Activated CD8-positive, alpha-beta T cell treated with anti-CD3 and anti-CD28 coated beads for 36 hours (primary cell): ENCODE measurements around the gene KCNJ6. TPM values are rescaled to one million over a fixed set of nuclear protein-coding genes. Genes with fewer than 3 reads are reported as not detected.
A peak's percentile ranks its signal among the peaks of the same experiment; 100 is the strongest.
"Not testable (repeated sequence)": the region's sequence is repeated elsewhere in the genome, so short reads cannot be mapped to it uniquely, and the experiment has no call there.

Source experiments
- ATAC-seq: fragments of 200-7000 bp; cut with Tn5 transposase; one replicate; pipeline ENCODE4 v1.10.0; 2021; ENCODE audit warnings: mild to moderate bottlenecking, moderate library complexity
- CTCF ChIA-PET: fragments of 350-600 bp; sonication (Branson Sonifier 250); formaldehyde crosslinking; loops from one replicate; lab custom pipeline; 2021; ENCODE audit warnings: antibody characterized with exemption; lab: Charles Lee
- POLR2A ChIA-PET: fragments of 350-600 bp; sonication (Branson Sonifier 250); formaldehyde crosslinking; loops from one replicate; lab custom pipeline; 2021; ENCODE audit warnings: antibody characterized with exemption; lab: Charles Lee
- DNase-seq: peaks from one replicate; pipeline ENCODE4 v3.0.0-alpha.2; 2020
- H3K27ac Mint-ChIP-seq: one replicate; pipeline ENCODE4 v1.8.0; 2021; ENCODE audit warnings: mild to moderate bottlenecking, mixed read lengths
- H3K27me3 Mint-ChIP-seq: one replicate; pipeline ENCODE4 v1.8.0; 2021; ENCODE audit warnings: mixed read lengths
- H3K36me3 Mint-ChIP-seq: one replicate; pipeline ENCODE4 v1.8.0; 2021; ENCODE audit warnings: low read depth, mixed read lengths
- H3K4me1 Mint-ChIP-seq: one replicate; pipeline ENCODE4 v1.8.0; 2021; ENCODE audit warnings: low read depth, mixed read lengths
- H3K4me3 Mint-ChIP-seq: one replicate; pipeline ENCODE4 v1.8.0; 2021; ENCODE audit warnings: mild to moderate bottlenecking, moderate library complexity, mixed read lengths
- H3K9me3 Mint-ChIP-seq: one replicate; pipeline ENCODE4 v1.8.0; 2021; ENCODE audit warnings: mixed read lengths
- CTCF ChIP-seq: fragments of 200-600 bp; IDR thresholded peaks from one replicate; pipeline ENCODE4 v1.8.0; 2022; ENCODE audit warnings: antibody characterized with exemption, mild to moderate bottlenecking
- intact Hi-C: fragments of 100-400 bp; cut with micrococcal nuclease; formaldehyde crosslinking; loops from one replicate; pipeline ENCODE4 v1.10.0; 2022
- total RNA-seq, 2 experiments: library from RNA; stranded (reverse); gene quantifications; one replicate each; pipeline ENCODE4 v1.2.3, GENCODE V29; 2021

The KCNJ6 gene
- total RNA-seq, 2 experiments from 2014 or later, result not detected

- Mint-ChIP-seq H3K36me3 (no peaks in the 10 kb centered on the region), H3K27ac (no peak overlapping the region), H3K4me1 (no peaks in the 10 kb centered on the region), H3K9me3 (no peaks in the 10 kb centered on the region), H3K27me3 (peaks cover 35% of the 10 kb centered on the region), H3K4me3 (no peak overlapping the region)
- POLR2A ChIA-PET, result no interaction called here
- no peak for ATAC-seq
- CTCF ChIA-PET, result no interaction called here
- intact Hi-C loops, result no loop called here
- DNase-seq, result no peak
- TF ChIP-seq CTCF, result no peak
Observed at GRCh38 chr21:37644636-37645035, 271.6 kb downstream of the KCNJ6 start.

DNA sequence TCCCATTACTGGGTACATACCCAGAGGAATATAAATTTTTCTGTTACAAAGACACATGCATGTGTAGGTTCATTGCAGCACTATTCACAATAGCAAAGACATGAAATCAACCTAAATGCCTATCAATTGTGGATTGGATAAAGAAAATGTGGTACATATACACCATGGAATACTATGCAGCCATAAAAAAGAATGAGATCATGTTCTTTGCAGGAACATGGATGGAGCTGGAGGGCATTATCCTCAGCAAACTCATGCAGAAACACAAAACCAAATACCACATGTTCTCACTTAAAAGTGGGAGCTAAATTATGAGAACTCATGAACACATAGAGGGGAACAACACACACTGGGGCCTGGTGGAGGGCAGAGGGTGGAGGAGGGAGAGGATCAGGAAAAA is 272.4 kb downstream of the KCNJ6 start:
- H3K36me3 Mint-ChIP-seq, H3K4me1 Mint-ChIP-seq, H3K27ac Mint-ChIP-seq, DNase-seq, POLR2A ChIA-PET, intact Hi-C loops, H3K4me3 Mint-ChIP-seq, ATAC-seq, H3K9me3 Mint-ChIP-seq: not testable (repeated sequence)
- H3K27me3 Mint-ChIP-seq, result peaks cover 38% of the 10 kb centered on the region
- CTCF ChIA-PET, result interaction anchor here (1.1 to 2.1 kb wide), 4 partner anchors 16 to 80 kb away, joined by 3 to 6 read pairs (median 4); no protein-coding TSS in a partner anchor

- CTCF ChIA-PET, result interaction anchor here (0.9 to 2.1 kb wide), 7 partner anchors 21 to 138 kb away, joined by 3 to 6 read pairs (median 3); no protein-coding TSS in a partner anchor
- DNase-seq (peak; percentile 50), ATAC-seq (peak; percentile 74)
- Mint-ChIP-seq H3K27me3 (peaks cover 44% of the 10 kb centered on the region), H3K4me3 (no peak overlapping the region), H3K27ac (no peak overlapping the region), H3K9me3 (no peaks in the 10 kb centered on the region), H3K4me1 (no peaks in the 10 kb centered on the region), H3K36me3 (no peaks in the 10 kb centered on the region)
- POLR2A ChIA-PET, result interaction anchor here (0.6 to 1.1 kb wide), 2 partner anchors 10 to 447 kb away, joined by 3 read pairs; no protein-coding TSS in a partner anchor
- intact Hi-C loops, result no loop called here
- TF ChIP-seq CTCF, result peak; percentile 39
Observed at GRCh38 chr21:37642493-37642892, 273.8 kb downstream of the KCNJ6 start.

DNA sequence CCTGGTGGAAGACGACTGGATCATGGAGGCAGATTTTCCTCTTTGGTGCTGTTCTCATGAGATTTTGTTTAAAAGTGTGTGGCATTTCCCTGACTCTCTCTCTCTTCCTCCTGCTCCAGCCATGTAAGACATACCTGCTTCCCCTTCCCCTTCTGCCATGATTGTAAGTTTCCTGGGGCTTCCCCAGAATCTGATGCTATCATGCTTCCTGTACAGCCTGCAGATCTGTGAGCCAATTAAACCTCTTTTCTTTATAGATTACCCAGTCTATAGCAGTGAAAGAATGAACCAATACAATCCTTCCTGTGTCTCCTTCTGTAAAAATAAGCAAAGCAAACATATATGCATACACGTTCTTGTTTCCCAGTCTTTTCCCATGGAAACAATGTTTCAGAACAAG is 276.5 kb downstream of the KCNJ6 start:
- no peak for TF ChIP-seq CTCF
- no peak for ATAC-seq
- Mint-ChIP-seq H3K9me3 (no peaks in the 10 kb centered on the region), H3K4me1 (no peaks in the 10 kb centered on the region), H3K4me3 (no peak overlapping the region), H3K27me3 (peaks cover 43% of the 10 kb centered on the region), H3K27ac (no peak overlapping the region), H3K36me3 (no peaks in the 10 kb centered on the region)
- POLR2A ChIA-PET, result no interaction called here
- CTCF ChIA-PET, result no interaction called here
- DNase-seq, result no peak
- intact Hi-C loops, result no loop called here

- ATAC-seq (no peak), DNase-seq (no peak)
- no peak for TF ChIP-seq CTCF
- intact Hi-C loops, result no loop called here
- no peak overlapping the region for H3K27ac Mint-ChIP-seq
- H3K36me3 Mint-ChIP-seq, result no peaks in the 10 kb centered on the region
- ChIA-PET CTCF (interaction anchor here (1.0 kb wide), 1 partner anchor 38 kb away, joined by 3 read pairs; no protein-coding TSS in a partner anchor), POLR2A (no interaction called here)
- H3K4me3 Mint-ChIP-seq, result no peak overlapping the region
- H3K27me3 Mint-ChIP-seq, result peaks cover 35% of the 10 kb centered on the region
- peaks cover 7% of the 10 kb centered on the region for H3K4me1 Mint-ChIP-seq
- no peaks in the 10 kb centered on the region for H3K9me3 Mint-ChIP-seq
Observed at GRCh38 chr21:37636152-37636860, 280.0 kb downstream of the KCNJ6 start.
